ENCODE results near the gene ZNF827. TPM values are rescaled to one million over a fixed set of nuclear protein-coding genes. Genes with fewer than 3 reads are reported as not detected.

ZNF827 gene
- total RNA-seq, 1 experiment from 2014 or later = 22.4 TPM

- intact Hi-C loops (cut with micrococcal nuclease; ENCODE audit: unreplicated experiment) = no loop called here
- Histone ChIP-seq H3K4me2 (no peak overlapping the region), H3K9me2 (ENCODE audit: insufficient read depth) (no peaks in the 10 kb centered on the region), H2AFZ (no peak overlapping the region), H3K9me3 (ENCODE audit: insufficient read depth, low read depth) (no peaks in the 10 kb centered on the region), H3K4me3 (no peak overlapping the region), H3K79me2 (ENCODE audit: low read depth) (no peaks in the 10 kb centered on the region), H3F3A (ENCODE audit: insufficient read depth, low read depth) (no peaks in the 10 kb centered on the region), H3K27ac (no peak overlapping the region), H3K36me3 (ENCODE audit: low read depth) (no peaks in the 10 kb centered on the region), H4K20me1 (ENCODE audit: insufficient read depth) (no peaks in the 10 kb centered on the region), H3K27me3 (ENCODE audit: insufficient read depth, low read depth) (no peaks in the 10 kb centered on the region), H3K4me1 (replicated peaks; ENCODE audit: insufficient read depth) (no peaks in the 10 kb centered on the region)
- no peak for DNase-seq
- TF ChIP-seq EZH2 (IDR thresholded peaks at IDR 0.05; ENCODE audit: low read depth) = no peak
- no peak for TF ChIP-seq CTCF (conservative IDR thresholded peaks at IDR 0.05)
- ChIA-PET CTCF (no interaction called here), POLR2A (ENCODE audit: unreplicated experiment) (no interaction called here)
- no TSS peak for BruUV-seq (replicated peaks)
Observed at GRCh38 chr4:145773581-145774234, 164.9 kb downstream of the ZNF827 start.

GRCh38 chr4:145772347-145772746 is 166.3 kb downstream of the ZNF827 start:
- ChIA-PET CTCF (no interaction called here), POLR2A (ENCODE audit: unreplicated experiment) (interaction anchor here (0.6 kb wide), 1 partner anchor 16 kb away, joined by 7 read pairs; no protein-coding TSS in a partner anchor)
- H3K4me3 ChIP-seq = no peak overlapping the region
- no TSS peak for BruUV-seq (replicated peaks)
- intact Hi-C loops (cut with micrococcal nuclease; ENCODE audit: unreplicated experiment) = no loop called here
- H3K9me3 ChIP-seq (ENCODE audit: insufficient read depth, low read depth) = no peaks in the 10 kb centered on the region
- H3K4me2 ChIP-seq = no peak overlapping the region
- H3K27me3 ChIP-seq (ENCODE audit: insufficient read depth, low read depth) = no peaks in the 10 kb centered on the region
- H3K36me3 ChIP-seq (ENCODE audit: low read depth) = no peaks in the 10 kb centered on the region
- H3K9me2 ChIP-seq (ENCODE audit: insufficient read depth) = no peaks in the 10 kb centered on the region
- H3K79me2 ChIP-seq (ENCODE audit: low read depth) = no peaks in the 10 kb centered on the region
- no peak overlapping the region for H3K27ac ChIP-seq
- TF ChIP-seq CTCF (conservative IDR thresholded peaks at IDR 0.05) (no peak), EZH2 (IDR thresholded peaks at IDR 0.05; ENCODE audit: low read depth) (no peak)
- no peaks in the 10 kb centered on the region for H4K20me1 ChIP-seq (ENCODE audit: insufficient read depth)
- DNase-seq = no peak
- no peak overlapping the region for H2AFZ ChIP-seq
- H3F3A ChIP-seq (ENCODE audit: insufficient read depth, low read depth) = no peaks in the 10 kb centered on the region
- no peaks in the 10 kb centered on the region for H3K4me1 ChIP-seq (replicated peaks; ENCODE audit: insufficient read depth)

DNA sequence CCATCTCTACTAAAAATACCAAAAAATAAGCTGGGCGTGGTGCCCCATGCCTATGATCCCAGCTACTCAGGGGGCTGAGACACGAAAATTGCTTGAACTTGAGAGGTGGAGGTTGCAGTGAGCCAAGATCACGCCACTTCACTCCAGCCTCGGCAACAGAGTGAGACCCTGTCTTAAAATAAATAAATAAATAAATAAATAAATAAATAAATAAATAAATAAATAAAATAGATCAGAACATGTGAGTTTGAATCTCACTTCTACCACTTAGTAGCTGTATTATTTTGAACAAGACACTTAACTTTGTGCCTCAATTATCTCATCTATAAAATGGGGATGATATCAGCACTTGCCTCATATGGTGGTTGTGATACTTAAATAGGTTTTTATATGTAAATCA is 168.5 kb downstream of the ZNF827 start:
- no peak overlapping the region for H3K4me3 ChIP-seq
- no peaks in the 10 kb centered on the region for H3K27me3 ChIP-seq (ENCODE audit: insufficient read depth, low read depth)
- intact Hi-C loops (cut with micrococcal nuclease; ENCODE audit: unreplicated experiment) = no loop called here
- DNase-seq = no peak
- no peaks in the 10 kb centered on the region for H4K20me1 ChIP-seq (ENCODE audit: insufficient read depth)
- TF ChIP-seq CTCF (conservative IDR thresholded peaks at IDR 0.05) (no peak), EZH2 (IDR thresholded peaks at IDR 0.05; ENCODE audit: low read depth) (no peak)
- H3K79me2 ChIP-seq (ENCODE audit: low read depth) = no peaks in the 10 kb centered on the region
- no peaks in the 10 kb centered on the region for H3K9me2 ChIP-seq (ENCODE audit: insufficient read depth)
- H3K4me1 ChIP-seq (replicated peaks; ENCODE audit: insufficient read depth) = no peaks in the 10 kb centered on the region
- H3K27ac ChIP-seq = no peak overlapping the region
- CTCF ChIA-PET = no interaction called here
- POLR2A ChIA-PET (ENCODE audit: unreplicated experiment) = no interaction called here
- no peaks in the 10 kb centered on the region for H3F3A ChIP-seq (ENCODE audit: insufficient read depth, low read depth)
- BruUV-seq (replicated peaks) = no TSS peak
- no peak overlapping the region for H2AFZ ChIP-seq
- H3K9me3 ChIP-seq (ENCODE audit: insufficient read depth, low read depth) = no peaks in the 10 kb centered on the region
- no peak overlapping the region for H3K4me2 ChIP-seq
- H3K36me3 ChIP-seq (ENCODE audit: low read depth) = no peaks in the 10 kb centered on the region
